Measurements from ENCODE around the gene DICER1.
A peak's percentile ranks its signal among the peaks of the same experiment; 100 is the strongest.

DICER1 gene

GRCh38 chr14:95122621-95122945 lies 34.7 kb downstream of the DICER1 start:
- no peak for DNase-seq (ENCODE audit: low spot score)

DNA sequence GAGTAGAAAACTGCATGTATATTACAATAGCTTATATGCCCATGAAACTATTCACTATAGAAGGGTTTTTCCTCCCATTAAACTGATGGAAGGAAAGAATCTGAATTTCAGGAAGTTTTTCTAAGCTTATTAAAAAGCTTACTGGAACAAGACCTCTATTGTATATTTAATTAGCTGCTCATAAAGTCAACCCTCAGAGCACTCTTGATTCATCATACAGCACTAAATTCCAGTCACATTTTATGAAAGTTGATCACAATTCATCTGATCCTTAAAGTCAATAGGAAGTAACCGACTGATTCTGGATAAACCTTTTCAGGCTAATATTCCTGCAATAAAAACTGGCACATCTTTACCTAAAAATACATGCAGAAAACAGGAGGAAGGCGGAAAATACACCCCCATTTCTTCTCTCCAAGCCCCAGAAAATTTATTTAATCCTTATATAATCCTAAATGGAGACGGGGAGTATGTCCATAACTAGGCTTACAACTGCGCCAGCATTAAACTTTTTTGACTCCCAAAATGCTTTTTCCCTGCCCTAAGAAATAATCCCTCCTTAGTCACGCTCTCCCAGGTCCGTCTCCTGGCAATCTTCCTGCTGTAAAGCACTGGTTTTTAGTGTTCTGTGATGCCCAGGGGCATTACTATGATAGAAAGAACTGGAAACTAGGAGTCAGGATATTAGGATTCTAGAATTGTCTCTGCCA lies 35.3 kb downstream of the DICER1 start:
- DNase-seq (ENCODE audit: low spot score): no peak

DNA sequence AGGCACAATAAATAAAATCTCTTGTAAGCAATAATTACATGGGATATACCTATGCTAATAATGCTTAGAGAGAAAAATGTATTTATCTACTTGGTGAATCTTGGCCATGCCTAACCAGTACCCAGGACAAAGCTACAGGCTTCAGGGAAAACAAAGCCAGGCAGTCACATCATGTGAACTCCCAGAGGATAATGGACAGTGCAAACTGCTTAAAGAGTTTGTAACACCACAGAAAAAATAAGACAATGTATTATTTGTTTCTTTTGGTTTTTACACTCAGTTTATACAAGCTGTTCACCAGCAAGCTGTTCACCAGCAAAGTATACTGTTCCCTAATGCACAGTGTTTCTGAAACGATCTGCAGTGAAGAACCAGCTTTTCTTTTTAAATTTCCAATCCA lies 38.0 kb downstream of the DICER1 start:
- DNase-seq (ENCODE audit: low spot score): no peak

DNA sequence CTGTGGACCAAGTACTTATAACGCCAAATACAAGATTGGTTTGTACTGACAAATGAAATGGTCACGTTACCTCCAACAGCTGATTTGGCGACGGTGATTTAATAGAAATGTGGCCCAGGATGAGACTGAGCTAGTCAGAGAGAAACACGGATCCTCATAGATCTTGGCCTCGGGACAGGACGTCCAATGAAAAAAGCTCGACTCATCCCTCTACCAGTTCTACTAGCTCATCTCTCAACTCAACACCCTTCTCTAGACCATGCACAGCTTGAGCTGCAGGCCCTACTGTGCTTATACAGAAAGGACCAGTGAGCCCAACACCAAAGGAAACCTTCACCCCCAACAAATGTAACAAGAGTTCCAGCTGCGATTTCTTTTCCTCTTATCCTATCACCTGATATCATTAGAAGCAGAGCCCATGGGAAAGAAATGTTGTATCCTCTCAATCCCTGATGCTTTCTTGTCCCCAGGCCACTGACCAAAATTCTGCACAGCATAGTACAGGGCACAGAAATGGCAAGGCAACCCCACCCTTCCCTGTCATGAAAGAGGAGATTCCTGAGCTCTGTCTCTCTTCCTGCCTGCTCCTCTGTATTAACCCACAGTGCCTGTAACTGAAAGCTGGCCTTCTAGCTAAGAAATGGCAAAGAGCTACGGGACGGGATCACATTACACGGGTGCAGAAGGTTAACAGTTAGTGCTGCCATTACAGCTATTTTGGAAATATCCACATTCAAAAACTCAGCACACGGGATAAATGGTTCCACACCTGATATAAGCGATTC lies 39.2 kb downstream of the DICER1 start:
- no peak for DNase-seq (ENCODE audit: low spot score)

- no peak for DNase-seq (ENCODE audit: low spot score)
Observed at GRCh38 chr14:95113476-95113875, 43.9 kb downstream of the DICER1 start.

DNA sequence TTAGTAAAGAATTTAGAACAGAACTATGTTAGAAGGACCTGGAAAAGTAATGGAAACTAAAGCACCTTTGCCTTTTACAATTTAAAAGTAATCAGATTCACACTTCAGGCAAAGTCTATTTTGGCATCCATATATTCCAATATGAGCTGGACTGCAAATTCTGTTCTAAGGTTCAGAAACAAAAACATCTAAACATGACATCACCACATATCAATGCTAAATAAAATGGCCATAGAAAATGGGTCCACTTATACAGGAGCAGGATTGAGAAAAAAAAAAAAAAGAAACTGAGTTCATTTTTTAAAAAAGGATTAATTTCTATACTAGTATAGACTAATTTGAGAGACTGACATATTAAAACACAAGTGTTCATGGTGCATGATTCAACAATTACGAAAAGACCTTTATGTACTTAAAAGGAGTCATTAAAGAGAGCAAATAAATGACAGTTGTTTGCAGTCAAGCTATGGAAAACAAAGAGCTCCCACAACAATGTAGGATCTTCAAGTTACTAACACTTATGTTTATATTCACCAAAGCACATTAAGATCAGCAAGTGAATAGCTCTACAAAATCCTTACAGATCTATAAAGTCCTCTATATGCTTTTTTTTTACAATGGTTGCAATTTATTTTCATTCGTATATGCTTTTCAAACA lies 45.7 kb downstream of the DICER1 start:
- DNase-seq (ENCODE audit: low spot score): no peak

DNA sequence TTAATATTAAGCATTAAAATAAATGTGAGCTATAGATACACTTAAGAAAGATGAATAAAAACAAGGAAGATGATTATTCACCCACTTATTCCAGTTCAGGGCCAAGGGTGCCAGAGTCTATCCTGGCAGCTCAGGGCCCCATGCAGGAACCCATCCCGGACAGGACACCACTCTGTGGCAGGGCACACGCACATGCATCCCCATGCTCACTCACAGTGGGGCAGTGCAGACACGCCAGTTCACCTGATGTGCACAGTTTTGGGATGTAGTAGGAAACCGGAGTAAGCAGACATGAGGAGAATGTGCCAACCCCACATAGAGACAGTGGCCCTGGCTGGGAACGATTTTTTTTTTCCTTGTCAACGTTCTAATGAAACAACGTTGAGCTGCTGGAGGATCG lies 47.2 kb downstream of the DICER1 start:
- no peak for DNase-seq (ENCODE audit: low spot score)

- no peak for DNase-seq (ENCODE audit: low spot score)
Observed at GRCh38 chr14:95107711-95108110, 49.6 kb downstream of the DICER1 start.

GRCh38 chr14:95106971-95107370 lies 50.4 kb downstream of the DICER1 start:
- peak; percentile 19 for DNase-seq (ENCODE audit: low spot score)

DNA sequence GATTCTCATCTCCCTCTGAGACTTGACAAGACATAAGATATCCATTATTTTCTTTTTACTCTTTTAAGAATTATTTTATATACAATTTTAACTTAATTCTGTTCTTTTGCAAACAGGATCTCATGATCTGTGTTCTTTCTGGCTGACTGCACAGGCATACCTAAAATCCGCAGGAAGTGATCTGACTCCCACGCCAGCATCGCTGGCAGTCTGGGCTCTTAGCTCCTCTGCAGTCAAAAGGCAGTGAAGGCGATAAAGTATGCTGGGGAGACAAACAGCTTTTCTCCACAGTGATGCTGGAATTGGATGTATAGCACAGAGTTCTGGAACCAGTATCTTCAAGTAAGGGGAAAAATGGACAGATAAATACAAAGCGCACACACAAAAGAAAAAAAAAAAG lies 52.4 kb downstream of the DICER1 start:
- no peak for DNase-seq (ENCODE audit: low spot score)

- peak; percentile 49 for DNase-seq (ENCODE audit: low spot score)
Observed at GRCh38 chr14:95102680-95103044, 54.7 kb downstream of the DICER1 start.

GRCh38 chr14:95101736-95102679 lies 55.3 kb downstream of the DICER1 start:
- no peak for DNase-seq (ENCODE audit: low spot score)

DNA sequence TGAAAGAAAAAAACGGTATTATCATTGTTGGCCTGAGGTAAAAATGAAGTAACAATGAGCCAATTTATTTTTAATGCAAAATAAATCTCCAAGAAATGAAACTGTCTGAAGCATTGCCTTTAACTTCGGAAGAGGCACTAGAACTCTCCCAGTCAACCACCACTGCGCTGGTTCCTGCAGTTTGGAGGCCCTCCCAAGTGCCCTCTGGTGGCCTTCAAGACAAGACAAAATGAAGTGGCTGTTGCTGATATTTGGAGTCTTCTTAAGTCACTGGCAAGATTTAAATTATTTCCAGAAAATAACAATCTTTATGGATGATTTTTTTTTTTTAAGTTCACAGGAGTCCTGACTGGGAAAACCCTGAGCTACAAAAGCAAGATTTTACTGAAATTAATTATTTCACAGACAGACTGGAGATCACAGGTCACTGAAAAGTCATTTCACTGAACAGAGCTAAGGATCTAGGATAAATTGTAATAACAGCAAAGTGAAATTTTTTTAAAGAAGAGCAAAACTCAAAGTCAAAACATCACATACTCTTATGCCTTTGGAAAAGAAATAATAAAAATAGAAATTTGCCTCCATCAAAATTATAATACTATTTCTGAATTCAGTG lies 58.2 kb downstream of the DICER1 start:
- peak; percentile 59 for DNase-seq (ENCODE audit: low spot score)

- DNase-seq (ENCODE audit: low spot score): no peak
Observed at GRCh38 chr14:95097385-95097784, 59.9 kb downstream of the DICER1 start.

DNA sequence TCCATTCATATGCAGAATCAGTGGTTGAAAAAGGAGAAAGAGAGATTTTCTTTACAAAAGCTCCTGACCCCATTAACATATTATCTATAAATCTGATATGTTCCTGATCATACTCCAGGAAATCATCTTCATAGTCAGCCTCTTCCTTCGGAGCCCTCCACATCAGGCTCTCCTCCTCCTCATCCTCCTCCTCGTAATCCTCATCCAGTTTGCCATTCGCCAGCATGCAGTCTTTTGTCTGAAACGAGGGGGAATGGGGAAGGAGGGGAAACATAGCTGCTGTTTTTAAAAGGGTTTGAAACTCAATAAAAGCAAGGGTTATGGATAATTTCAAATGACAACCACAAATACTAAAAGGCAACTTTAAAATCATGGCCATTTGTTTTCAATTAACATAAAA lies 60.9 kb downstream of the DICER1 start:
- DNase-seq (ENCODE audit: low spot score): no peak

DNA sequence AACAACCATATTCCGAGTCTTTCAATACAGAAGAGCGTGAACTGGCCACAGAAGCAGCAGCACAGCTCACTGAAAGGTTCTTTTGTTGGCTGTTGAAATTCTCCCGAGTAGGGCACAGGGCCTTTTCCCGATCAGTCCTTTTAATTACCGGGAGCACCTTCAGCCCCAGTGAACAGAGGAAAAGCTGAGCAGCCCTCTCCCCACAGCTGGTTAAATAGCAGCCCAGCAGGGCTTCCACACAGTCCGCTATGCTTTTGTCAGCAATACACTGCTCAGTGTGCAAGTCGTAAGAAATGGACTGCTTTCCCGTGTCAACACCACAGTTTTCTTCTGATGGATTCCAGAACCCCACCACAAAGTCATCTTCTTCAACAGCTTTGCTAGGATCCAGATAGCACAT lies 61.3 kb downstream of the DICER1 start:
- no peak for DNase-seq (ENCODE audit: low spot score)

- no peak for DNase-seq (ENCODE audit: low spot score)
Observed at GRCh38 chr14:95092723-95093122, 64.6 kb downstream of the DICER1 start.

DNA sequence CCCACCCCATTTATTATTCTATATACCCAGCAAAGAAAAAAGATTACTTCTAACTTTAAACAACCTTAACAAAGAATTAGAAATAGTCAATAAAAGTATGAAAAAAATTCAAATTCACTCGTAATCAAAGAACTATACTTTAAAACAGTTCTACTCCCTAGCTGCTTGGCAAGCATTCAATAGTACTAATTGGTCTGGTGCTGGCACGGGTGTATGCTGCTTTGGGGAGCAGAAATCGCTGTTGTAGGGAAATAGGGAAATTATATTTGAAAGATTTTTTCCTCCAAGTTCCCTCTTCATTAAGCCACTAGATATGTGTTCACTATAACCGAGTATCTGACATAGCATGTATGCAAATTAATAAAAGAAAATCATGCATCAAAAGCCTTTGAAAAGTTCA lies 65.7 kb downstream of the DICER1 start:
- DNase-seq (ENCODE audit: low spot score): no peak

DNA sequence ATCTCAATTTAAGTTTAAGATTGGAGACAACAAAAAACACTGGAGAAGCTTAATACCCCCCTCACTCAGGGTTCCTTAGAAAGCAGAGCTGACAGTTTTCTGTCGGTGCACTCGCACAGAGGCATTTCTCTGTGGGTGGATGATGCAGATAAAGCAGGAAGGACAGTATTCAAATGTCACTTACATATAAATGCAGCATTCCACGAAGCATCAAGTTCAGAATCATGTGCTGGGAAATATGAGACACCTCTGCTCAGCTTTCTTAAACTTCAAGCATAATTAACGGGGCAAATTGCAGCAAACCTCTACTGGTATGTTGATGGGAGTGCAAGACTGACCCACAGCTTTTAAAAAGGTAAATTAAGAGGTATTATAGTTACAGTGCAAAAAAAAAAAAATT lies 68.7 kb downstream of the DICER1 start:
- no peak for DNase-seq (ENCODE audit: low spot score)

- no peak for DNase-seq (ENCODE audit: low spot score)
Observed at GRCh38 chr14:95087619-95088018, 69.7 kb downstream of the DICER1 start.

GRCh38 chr14:95085321-95085720 lies 72.0 kb downstream of the DICER1 start:
- no peak for DNase-seq (ENCODE audit: low spot score)

DNA sequence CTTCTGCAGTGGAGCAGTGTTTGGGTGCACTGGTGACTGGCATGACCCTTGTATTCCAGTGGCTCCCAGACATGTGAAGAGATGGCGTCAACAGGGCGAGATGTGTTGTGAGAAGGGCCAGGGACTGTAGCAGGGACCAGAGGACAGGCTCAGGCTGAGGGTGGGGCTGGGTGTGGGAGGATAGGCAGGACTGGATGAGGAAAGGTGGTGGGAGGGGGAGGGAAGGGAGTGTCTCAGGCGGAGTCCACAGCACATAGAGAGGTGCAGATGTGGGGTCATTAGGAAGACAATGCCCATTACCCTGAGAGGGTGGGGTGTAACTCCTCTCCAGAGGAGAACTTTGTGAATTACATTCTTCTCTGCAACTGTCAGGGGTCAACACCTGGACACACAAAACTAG lies 78.5 kb downstream of the DICER1 start:
- DNase-seq (ENCODE audit: low spot score): no peak
